ENCODE results near the gene LITAFD.

DNA sequence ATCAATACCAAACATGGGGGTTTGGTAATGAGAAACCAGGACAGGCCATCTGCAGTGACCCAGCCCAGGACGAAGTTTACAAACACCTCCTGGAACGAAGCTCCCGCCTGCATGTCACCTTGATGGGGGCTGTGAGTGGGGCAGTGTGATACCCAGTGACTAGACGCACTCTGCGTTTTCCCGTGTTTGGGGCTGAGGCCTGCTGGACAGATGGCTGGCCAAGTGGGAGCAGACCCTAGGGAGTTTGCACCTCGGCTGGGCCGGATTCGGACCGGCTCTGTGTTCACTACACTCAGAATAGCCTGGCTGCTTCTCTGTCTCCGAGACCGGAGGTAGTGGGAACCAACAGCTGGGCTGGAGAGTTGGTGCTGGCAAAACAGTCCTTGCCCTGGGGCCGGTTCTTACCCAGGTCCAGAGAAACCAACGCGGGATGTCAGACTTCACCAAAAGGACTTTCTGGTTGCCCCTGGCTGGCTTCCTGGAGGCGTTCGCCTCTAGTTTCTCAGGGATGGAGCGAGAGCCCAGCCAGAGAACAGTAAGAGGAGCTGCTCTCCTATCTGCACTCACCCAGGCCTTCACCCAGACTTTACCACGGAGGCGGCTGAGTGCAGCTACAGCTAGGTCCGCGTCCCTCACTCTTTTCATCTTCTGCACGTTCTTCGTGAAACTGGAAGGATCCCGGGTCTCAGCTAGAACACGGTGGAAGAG is 33.8 kb upstream of the LITAFD start:
- TF ChIP-seq, protein P1, sequence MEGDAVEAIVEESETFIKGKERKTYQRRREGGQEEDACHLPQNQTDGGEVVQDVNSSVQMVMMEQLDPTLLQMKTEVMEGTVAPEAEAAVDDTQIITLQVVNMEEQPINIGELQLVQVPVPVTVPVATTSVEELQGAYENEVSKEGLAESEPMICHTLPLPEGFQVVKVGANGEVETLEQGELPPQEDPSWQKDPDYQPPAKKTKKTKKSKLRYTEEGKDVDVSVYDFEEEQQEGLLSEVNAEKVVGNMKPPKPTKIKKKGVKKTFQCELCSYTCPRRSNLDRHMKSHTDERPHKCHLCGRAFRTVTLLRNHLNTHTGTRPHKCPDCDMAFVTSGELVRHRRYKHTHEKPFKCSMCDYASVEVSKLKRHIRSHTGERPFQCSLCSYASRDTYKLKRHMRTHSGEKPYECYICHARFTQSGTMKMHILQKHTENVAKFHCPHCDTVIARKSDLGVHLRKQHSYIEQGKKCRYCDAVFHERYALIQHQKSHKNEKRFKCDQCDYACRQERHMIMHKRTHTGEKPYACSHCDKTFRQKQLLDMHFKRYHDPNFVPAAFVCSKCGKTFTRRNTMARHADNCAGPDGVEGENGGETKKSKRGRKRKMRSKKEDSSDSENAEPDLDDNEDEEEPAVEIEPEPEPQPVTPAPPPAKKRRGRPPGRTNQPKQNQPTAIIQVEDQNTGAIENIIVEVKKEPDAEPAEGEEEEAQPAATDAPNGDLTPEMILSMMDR (IDR thresholded peaks at IDR 0.05; ENCODE audit: low read depth, low read length, poor library complexity, severe bottlenecking), result no peak
- TF ChIP-seq EZH2phosphoT487 (IDR thresholded peaks at IDR 0.05; ENCODE audit: borderline replicate concordance, low read length), result no peak
